ENCODE measurements around the gene PLEKHM3. TPM values are rescaled to one million over a fixed set of nuclear protein-coding genes. Genes with fewer than 3 reads are reported as not detected.

PLEKHM3 gene
- total and polyA plus RNA-seq, 2 of the 13 experiments (the other 11 are each of a cell fraction or from before 2014, with no cell fraction given) = 4.5 to 4.7 TPM

- no peak for TF ChIP-seq ZNF207 (IDR thresholded peaks at IDR 0.05; ENCODE audit: borderline replicate concordance)
- TF ChIP-seq, protein P1, sequence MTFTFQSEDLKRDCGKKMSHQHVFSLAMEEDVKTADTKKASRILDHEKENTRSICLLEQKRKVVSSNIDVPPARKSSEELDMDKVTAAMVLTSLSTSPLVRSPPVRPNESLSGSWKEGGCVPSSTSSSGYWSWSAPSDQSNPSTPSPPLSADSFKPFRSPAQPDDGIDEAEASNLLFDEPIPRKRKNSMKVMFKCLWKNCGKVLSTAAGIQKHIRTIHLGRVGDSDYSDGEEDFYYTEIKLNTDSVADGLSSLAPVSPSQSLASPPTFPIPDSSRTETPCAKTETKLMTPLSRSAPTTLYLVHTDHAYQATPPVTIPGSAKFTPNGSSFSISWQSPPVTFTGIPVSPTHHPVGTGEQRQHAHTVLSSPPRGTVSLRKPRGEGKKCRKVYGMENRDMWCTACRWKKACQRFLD (CRISPR knock-in tag; IDR thresholded peaks at IDR 0.05; ENCODE audit: borderline replicate concordance) = no peak
- no peak for TF ChIP-seq HES4 (CRISPR knock-in tag; IDR thresholded peaks at IDR 0.05; ENCODE audit: borderline replicate concordance)
- no peak for TF ChIP-seq FOXO4 (CRISPR knock-in tag; conservative IDR thresholded peaks at IDR 0.05)
- TF ChIP-seq GTF3A (CRISPR knock-in tag; conservative IDR thresholded peaks at IDR 0.05) = 0 out of 2 replicates have a peak, but pooled peaks have one; percentile 4
- no peak for TF ChIP-seq ZNF329 (CRISPR knock-in tag; IDR thresholded peaks at IDR 0.05; ENCODE audit: low read depth)
- peak; percentile 77 for TF ChIP-seq ARNT2 (CRISPR knock-in tag; IDR thresholded peaks at IDR 0.05; ENCODE audit: low read depth)
- TF ChIP-seq GPN1 (CRISPR knock-in tag; IDR thresholded peaks at IDR 0.05; ENCODE audit: borderline replicate concordance) = no peak
- TF ChIP-seq ZNF281 (CRISPR knock-in tag; IDR thresholded peaks at IDR 0.05; ENCODE audit: borderline replicate concordance) = no peak
- TF ChIP-seq, protein P2, sequence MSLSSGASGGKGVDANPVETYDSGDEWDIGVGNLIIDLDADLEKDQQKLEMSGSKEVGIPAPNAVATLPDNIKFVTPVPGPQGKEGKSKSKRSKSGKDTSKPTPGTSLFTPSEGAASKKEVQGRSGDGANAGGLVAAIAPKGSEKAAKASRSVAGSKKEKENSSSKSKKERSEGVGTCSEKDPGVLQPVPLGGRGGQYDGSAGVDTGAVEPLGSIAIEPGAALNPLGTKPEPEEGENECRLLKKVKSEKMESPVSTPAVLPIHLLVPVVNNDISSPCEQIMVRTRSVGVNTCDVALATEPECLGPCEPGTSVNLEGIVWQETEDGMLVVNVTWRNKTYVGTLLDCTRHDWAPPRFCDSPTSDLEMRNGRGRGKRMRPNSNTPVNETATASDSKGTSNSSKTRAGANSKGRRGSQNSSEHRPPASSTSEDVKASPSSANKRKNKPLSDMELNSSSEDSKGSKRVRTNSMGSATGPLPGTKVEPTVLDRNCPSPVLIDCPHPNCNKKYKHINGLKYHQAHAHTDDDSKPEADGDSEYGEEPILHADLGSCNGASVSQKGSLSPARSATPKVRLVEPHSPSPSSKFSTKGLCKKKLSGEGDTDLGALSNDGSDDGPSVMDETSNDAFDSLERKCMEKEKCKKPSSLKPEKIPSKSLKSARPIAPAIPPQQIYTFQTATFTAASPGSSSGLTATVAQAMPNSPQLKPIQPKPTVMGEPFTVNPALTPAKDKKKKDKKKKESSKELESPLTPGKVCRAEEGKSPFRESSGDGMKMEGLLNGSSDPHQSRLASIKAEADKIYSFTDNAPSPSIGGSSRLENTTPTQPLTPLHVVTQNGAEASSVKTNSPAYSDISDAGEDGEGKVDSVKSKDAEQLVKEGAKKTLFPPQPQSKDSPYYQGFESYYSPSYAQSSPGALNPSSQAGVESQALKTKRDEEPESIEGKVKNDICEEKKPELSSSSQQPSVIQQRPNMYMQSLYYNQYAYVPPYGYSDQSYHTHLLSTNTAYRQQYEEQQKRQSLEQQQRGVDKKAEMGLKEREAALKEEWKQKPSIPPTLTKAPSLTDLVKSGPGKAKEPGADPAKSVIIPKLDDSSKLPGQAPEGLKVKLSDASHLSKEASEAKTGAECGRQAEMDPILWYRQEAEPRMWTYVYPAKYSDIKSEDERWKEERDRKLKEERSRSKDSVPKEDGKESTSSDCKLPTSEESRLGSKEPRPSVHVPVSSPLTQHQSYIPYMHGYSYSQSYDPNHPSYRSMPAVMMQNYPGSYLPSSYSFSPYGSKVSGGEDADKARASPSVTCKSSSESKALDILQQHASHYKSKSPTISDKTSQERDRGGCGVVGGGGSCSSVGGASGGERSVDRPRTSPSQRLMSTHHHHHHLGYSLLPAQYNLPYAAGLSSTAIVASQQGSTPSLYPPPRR (CRISPR knock-in tag; IDR thresholded peaks at IDR 0.05; ENCODE audit: borderline replicate concordance) = peak; percentile 80; the same call in 1 of the 2 replicates
- no peak; the same call in 1 of the 2 replicates for TF ChIP-seq ZXDC (CRISPR knock-in tag; IDR thresholded peaks at IDR 0.05)
- TF ChIP-seq ETV5 (CRISPR knock-in tag; IDR thresholded peaks at IDR 0.05; ENCODE audit: borderline replicate concordance) = peak; percentile 28; the same call in 1 of the 2 replicates
- TF ChIP-seq, protein P3, sequence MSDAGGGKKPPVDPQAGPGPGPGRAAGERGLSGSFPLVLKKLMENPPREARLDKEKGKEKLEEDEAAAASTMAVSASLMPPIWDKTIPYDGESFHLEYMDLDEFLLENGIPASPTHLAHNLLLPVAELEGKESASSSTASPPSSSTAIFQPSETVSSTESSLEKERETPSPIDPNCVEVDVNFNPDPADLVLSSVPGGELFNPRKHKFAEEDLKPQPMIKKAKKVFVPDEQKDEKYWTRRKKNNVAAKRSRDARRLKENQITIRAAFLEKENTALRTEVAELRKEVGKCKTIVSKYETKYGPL (CRISPR knock-in tag; IDR thresholded peaks at IDR 0.05) = no peak
These were observed 127.6 kb downstream of the PLEKHM3 start (continued) for GRCh38 chr2:207897541-207898353.

All from HepG2 (cell line).